Breast epithelium (tissue), 3 donors: Measurements from ENCODE around the gene ZNF423.

Experiments
- CTCF ChIP-seq, 3 donors: fragments of 450-650 bp; IDR thresholded peaks; one replicate each; pipeline ENCODE4 v1.5.1; 2016 to 2017; ENCODE audit warnings: antibody characterized with exemption in 3 of 3, mild to moderate bottlenecking in 3 of 3, moderate library complexity in 3 of 3
- POLR2A ChIP-seq: fragments of 450-650 bp; IDR thresholded peaks from one replicate; pipeline ENCODE4 v1.6.1; 2016; ENCODE audit warnings: antibody characterized with exemption, mild to moderate bottlenecking, moderate library complexity

- TF ChIP-seq CTCF (IDR thresholded peaks at IDR 0.05) = no peak
- no peak for TF ChIP-seq POLR2A
Measured at GRCh38 chr16:49902908-49903307, 47.0 kb upstream of the ZNF423 start.
